Right kidney (tissue), 1 donor: ENCODE data around the gene ICOS.
"Not testable (repeated sequence)": the region's sequence is repeated elsewhere in the genome, so short reads cannot be mapped to it uniquely, and the experiment has no call there.

Experiments
- DNase-seq: peaks from one replicate; pipeline ENCODE4 v3.0.0-alpha.2; 2016

ICOS gene

GRCh38 chr2:203975912-203976311 lies 39.3 kb downstream of the ICOS start:
- no peak for DNase-seq

GRCh38 chr2:203982276-203982675 lies 45.7 kb downstream of the ICOS start:
- no peak for DNase-seq

GRCh38 chr2:203983064-203983715 lies 46.6 kb downstream of the ICOS start:
- DNase-seq, result no peak

- not testable (repeated sequence) for DNase-seq
Observed at GRCh38 chr2:203985978-203986377, 49.4 kb downstream of the ICOS start.

GRCh38 chr2:203987959-203988358 lies 51.4 kb downstream of the ICOS start:
- DNase-seq, result no peak

GRCh38 chr2:203988500-203989260 lies 52.1 kb downstream of the ICOS start:
- DNase-seq, result no peak

GRCh38 chr2:203989521-203989920 lies 53.0 kb downstream of the ICOS start:
- DNase-seq, result no peak

GRCh38 chr2:203992509-203992908 lies 55.9 kb downstream of the ICOS start:
- DNase-seq, result no peak

GRCh38 chr2:203993011-203993410 lies 56.4 kb downstream of the ICOS start:
- no peak for DNase-seq

GRCh38 chr2:203993560-203993959 lies 57.0 kb downstream of the ICOS start:
- no peak for DNase-seq

GRCh38 chr2:203994735-203995134 lies 58.2 kb downstream of the ICOS start:
- DNase-seq, result no peak

- DNase-seq, result no peak
Observed at GRCh38 chr2:203996692-203997091, 60.1 kb downstream of the ICOS start.

GRCh38 chr2:203997481-203997880 lies 60.9 kb downstream of the ICOS start:
- DNase-seq, result no peak

- DNase-seq, result no peak
Observed at GRCh38 chr2:203997980-203998809, 61.6 kb downstream of the ICOS start.

- no peak for DNase-seq
Observed at GRCh38 chr2:203999835-204000234, 63.3 kb downstream of the ICOS start.

- DNase-seq, result no peak
Observed at GRCh38 chr2:204000446-204000845, 63.9 kb downstream of the ICOS start.

GRCh38 chr2:204003276-204003990 lies 66.9 kb downstream of the ICOS start:
- no peak for DNase-seq

- DNase-seq, result no peak
Observed at GRCh38 chr2:204004912-204005311, 68.3 kb downstream of the ICOS start.

GRCh38 chr2:204005940-204006721 lies 69.6 kb downstream of the ICOS start:
- no peak for DNase-seq

- no peak for DNase-seq
Observed at GRCh38 chr2:204008352-204008751, 71.8 kb downstream of the ICOS start.
